GM12878 (cell line): ENCODE results near the gene VN1R5.

Experiments
- CBX5 ChIP-seq: sonication (generic); IDR thresholded peaks from 2 replicates; pipeline ENCODE4 v1.6.1; 2016; ENCODE audit warnings: low read depth, moderate library complexity, mild to moderate bottlenecking, inconsistent platforms
- RAD21 ChIP-seq: IDR thresholded peaks from 2 replicates; pipeline ENCODE4 v1.6.1; 2011; ENCODE audit warnings: mild to moderate bottlenecking, low read depth, low read length, moderate library complexity; ENCODE audit not compliant: insufficient read depth
- TAF1 ChIP-seq: IDR thresholded peaks from 2 replicates; pipeline ENCODE4 v1.6.1; 2011; ENCODE audit warnings: mild to moderate bottlenecking, low read depth, low read length, borderline replicate concordance

DNA sequence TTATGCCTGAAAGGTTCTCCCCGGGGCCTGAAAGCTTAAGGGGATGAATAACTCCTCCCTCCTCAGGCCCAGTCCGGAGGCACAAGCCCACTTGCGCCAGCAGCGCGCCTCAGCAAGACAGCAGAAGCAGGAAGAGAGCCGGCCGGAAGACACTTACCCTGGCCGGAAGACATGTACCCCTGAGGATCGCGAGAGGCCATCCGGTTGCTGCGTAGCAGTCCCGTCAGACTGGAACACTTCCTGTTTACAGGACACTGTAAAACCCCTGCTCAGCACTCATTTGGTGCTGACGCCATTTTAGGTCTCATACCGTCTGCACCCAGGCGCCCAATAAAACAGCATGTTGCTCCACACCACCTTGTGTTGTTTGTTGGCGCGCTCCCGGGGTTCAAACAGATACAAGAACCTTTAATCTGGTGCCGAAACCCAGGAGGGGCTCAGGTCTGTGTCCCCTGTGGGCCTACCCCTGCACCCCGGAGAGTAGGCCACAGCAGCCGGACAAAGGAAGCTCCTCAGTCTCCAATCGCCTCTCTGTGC, 30.3 kb downstream of the VN1R5 start:
- TF ChIP-seq RAD21: no peak
- no peak for TF ChIP-seq CBX5
- no peak for TF ChIP-seq TAF1
